Measurements from ENCODE around the gene GREB1. TPM values are rescaled to one million over a fixed set of nuclear protein-coding genes. Genes with fewer than 3 reads are reported as not detected.

Gene GREB1
- total and polyA plus RNA-seq, 2 experiments from 2014 or later: 12.0 to 35.0 TPM

GRCh38 chr2:11508279-11508678 lies 25.6 kb upstream of the GREB1 start:
- Histone ChIP-seq H3K4me3 (no peak overlapping the region), H3K27ac (ENCODE audit: low read depth) (no peak overlapping the region), H3K79me2 (replicated peaks; ENCODE audit: insufficient read depth) (peaks cover 73% of the 10 kb centered on the region), H3K4me2 (no peak overlapping the region), H3F3A (replicated peaks; ENCODE audit: low read depth) (no peaks in the 10 kb centered on the region), H3K27me3 (ENCODE audit: insufficient read depth) (no peaks in the 10 kb centered on the region), H3K36me3 (ENCODE audit: insufficient read depth) (0 out of 2 replicates have a peak, but pooled peaks cover 2% of the 10 kb centered on the region), H2AFZ (no peak overlapping the region), H3K4me1 (ENCODE audit: insufficient read depth) (peaks cover 14% of the 10 kb centered on the region; the same call in 1 of the 2 replicates), H4K20me1 (replicated peaks; ENCODE audit: insufficient read depth) (peaks cover 6% of the 10 kb centered on the region; the same call in 1 of the 2 replicates), H3K9me2 (ENCODE audit: insufficient read depth) (0 out of 2 replicates have a peak, but pooled peaks cover 3% of the 10 kb centered on the region)
- Mint-ChIP-seq H3K27me3 (ENCODE audit: insufficient read depth, low read depth, poor library complexity) (peaks cover 3% of the 10 kb centered on the region), H3K27ac (no peak overlapping the region), H3K9me3 (peaks cover 2% of the 10 kb centered on the region; the same call in 1 of the 3 replicates), H3K36me3 (ENCODE audit: low read depth) (peaks cover 6% of the 10 kb centered on the region; the same call in 2 of the 3 replicates), H3K4me1 (peaks cover 11% of the 10 kb centered on the region), H3K4me3 (no peak overlapping the region)
- TF ChIP-seq EZH2phosphoT487 (IDR thresholded peaks at IDR 0.05; ENCODE audit: unreplicated experiment) (no peak), ETS1 (IDR thresholded peaks at IDR 0.05) (no peak), STAT1 (IDR thresholded peaks at IDR 0.05; ENCODE audit: unreplicated experiment) (no peak), CREB1 (CRISPR knock-in tag; IDR thresholded peaks at IDR 0.05; ENCODE audit: low read depth) (no peak), CTCF (conservative IDR thresholded peaks at IDR 0.05; ENCODE audit: low read depth in 2 of 2) (no peak), REST (IDR thresholded peaks at IDR 0.05; ENCODE audit: unreplicated experiment) (no peak), ZNF114 (CRISPR knock-in tag; IDR thresholded peaks at IDR 0.05) (no peak), ZNF462 (CRISPR knock-in tag; IDR thresholded peaks at IDR 0.05) (no peak)
- ATAC-seq (no peak), DNase-seq (ENCODE audit: low spot score) (no peak)
